ELF-1 (cell line): ENCODE measurements around the gene PKMYT1.
"Not testable (repeated sequence)": the region's sequence is repeated elsewhere in the genome, so short reads cannot be mapped to it uniquely, and the experiment has no call there.

Experiments used
- DNase-seq: peaks from one replicate; pipeline ENCODE4 v3.0.0-alpha.2; 2016; ENCODE audit warnings: low read depth, low spot score

Gene PKMYT1

GRCh38 chr16:2960183-2961010, 19.8 kb downstream of the PKMYT1 start:
- DNase-seq: no peak

GRCh38 chr16:2959206-2959605, 21.0 kb downstream of the PKMYT1 start:
- no peak for DNase-seq

GRCh38 chr16:2956579-2956956, 23.7 kb downstream of the PKMYT1 start:
- no peak for DNase-seq

GRCh38 chr16:2955779-2956578, 24.3 kb downstream of the PKMYT1 start:
- no peak for DNase-seq

GRCh38 chr16:2955438-2955778, 24.8 kb downstream of the PKMYT1 start:
- no peak for DNase-seq

GRCh38 chr16:2954656-2955381, 25.4 kb downstream of the PKMYT1 start:
- no peak for DNase-seq

GRCh38 chr16:2953706-2954627, 26.3 kb downstream of the PKMYT1 start:
- no peak for DNase-seq

- no peak for DNase-seq
Observed at GRCh38 chr16:2952679-2953078, 27.6 kb downstream of the PKMYT1 start.

- no peak for DNase-seq
Observed at GRCh38 chr16:2950773-2951172, 29.5 kb downstream of the PKMYT1 start.

GRCh38 chr16:2950353-2950724, 29.9 kb downstream of the PKMYT1 start:
- no peak for DNase-seq

GRCh38 chr16:2949705-2950352, 30.4 kb downstream of the PKMYT1 start:
- DNase-seq: no peak

GRCh38 chr16:2948807-2949704, 31.2 kb downstream of the PKMYT1 start:
- DNase-seq: no peak

GRCh38 chr16:2946649-2947048, 33.6 kb downstream of the PKMYT1 start:
- no peak for DNase-seq

GRCh38 chr16:2943716-2944115, 36.5 kb downstream of the PKMYT1 start:
- not testable (repeated sequence) for DNase-seq

GRCh38 chr16:2942045-2942444, 38.2 kb downstream of the PKMYT1 start:
- DNase-seq: no peak

- no peak for DNase-seq
Observed at GRCh38 chr16:2939968-2940367, 40.3 kb downstream of the PKMYT1 start.

GRCh38 chr16:2938206-2938605, 42.0 kb downstream of the PKMYT1 start:
- DNase-seq: no peak

GRCh38 chr16:2937170-2937569, 43.1 kb downstream of the PKMYT1 start:
- no peak for DNase-seq

- DNase-seq: no peak
Observed at GRCh38 chr16:2936436-2937011, 43.7 kb downstream of the PKMYT1 start.
